NT2/D1 (cell line): ENCODE measurements around the gene CARM1.

ENCODE experiments used
- SUZ12 ChIP-seq: IDR thresholded peaks from 2 replicates; pipeline ENCODE4 v1.6.1; 2011; ENCODE audit not compliant: insufficient read length, insufficient read depth; ENCODE audit errors: extremely low read depth
- YY1 ChIP-seq: IDR thresholded peaks from 2 replicates; pipeline ENCODE4 v1.6.1; 2011; ENCODE audit not compliant: insufficient read length, insufficient read depth
- ZNF274 ChIP-seq: IDR thresholded peaks from 2 replicates; pipeline ENCODE4 v1.6.1; 2011; ENCODE audit warnings: mild to moderate bottlenecking, low read depth, low read length

GRCh38 chr19:10916602-10917001 lies 45.2 kb downstream of the CARM1 start:
- TF ChIP-seq YY1 (no peak), ZNF274 (no peak), SUZ12 (no peak)
